Neural cell (in vitro differentiated cells): ENCODE measurements around the gene MACROD1.

Experiments used
- EP300 ChIP-seq: fragments of 450-650 bp; conservative IDR thresholded peaks from 2 replicates; pipeline ENCODE4 v1.6.1; 2014; ENCODE audit warnings: antibody characterized with exemption, mild to moderate bottlenecking, moderate library complexity; ENCODE audit not compliant: poor library complexity, severe bottlenecking
- EZH2 ChIP-seq: fragments of 200-600, 300-800 bp; shearing (Covaris generic), sonication (generic); IDR thresholded peaks from 2 replicates; pipeline ENCODE4 v1.6.1; 2014; ENCODE audit warnings: antibody characterized with exemption, low read length, borderline replicate concordance, mild to moderate bottlenecking; ENCODE audit not compliant: insufficient read depth, poor library complexity, severe bottlenecking
- MXI1 ChIP-seq: fragments of 450-650 bp; conservative IDR thresholded peaks from 2 replicates; pipeline ENCODE4 v1.6.1; 2014; ENCODE audit warnings: antibody characterized with exemption, mild to moderate bottlenecking; ENCODE audit not compliant: poor library complexity, severe bottlenecking
- POLR2AphosphoS5 ChIP-seq: IDR thresholded peaks from 2 replicates; pipeline ENCODE4 v1.6.1; 2012
- RAD21 ChIP-seq: fragments of 450-650 bp; conservative IDR thresholded peaks from 2 replicates; pipeline ENCODE4 v1.6.1; 2014; ENCODE audit warnings: antibody characterized with exemption, mild to moderate bottlenecking, moderate library complexity
- REST ChIP-seq: IDR thresholded peaks from 2 replicates; pipeline ENCODE4 v1.6.1; 2012; ENCODE audit warnings: borderline replicate concordance
- TAF1 ChIP-seq: IDR thresholded peaks from 2 replicates; pipeline ENCODE4 v1.6.1; 2012; ENCODE audit warnings: low read depth
- TF ChIP-seq, protein P1 (sequence below): fragments of 450-650 bp; IDR thresholded peaks from 2 replicates; pipeline ENCODE4 v1.5.1; 2014; ENCODE audit warnings: antibody characterized with exemption, mild to moderate bottlenecking, moderate library complexity; ENCODE audit not compliant: poor library complexity, severe bottlenecking

DNA sequence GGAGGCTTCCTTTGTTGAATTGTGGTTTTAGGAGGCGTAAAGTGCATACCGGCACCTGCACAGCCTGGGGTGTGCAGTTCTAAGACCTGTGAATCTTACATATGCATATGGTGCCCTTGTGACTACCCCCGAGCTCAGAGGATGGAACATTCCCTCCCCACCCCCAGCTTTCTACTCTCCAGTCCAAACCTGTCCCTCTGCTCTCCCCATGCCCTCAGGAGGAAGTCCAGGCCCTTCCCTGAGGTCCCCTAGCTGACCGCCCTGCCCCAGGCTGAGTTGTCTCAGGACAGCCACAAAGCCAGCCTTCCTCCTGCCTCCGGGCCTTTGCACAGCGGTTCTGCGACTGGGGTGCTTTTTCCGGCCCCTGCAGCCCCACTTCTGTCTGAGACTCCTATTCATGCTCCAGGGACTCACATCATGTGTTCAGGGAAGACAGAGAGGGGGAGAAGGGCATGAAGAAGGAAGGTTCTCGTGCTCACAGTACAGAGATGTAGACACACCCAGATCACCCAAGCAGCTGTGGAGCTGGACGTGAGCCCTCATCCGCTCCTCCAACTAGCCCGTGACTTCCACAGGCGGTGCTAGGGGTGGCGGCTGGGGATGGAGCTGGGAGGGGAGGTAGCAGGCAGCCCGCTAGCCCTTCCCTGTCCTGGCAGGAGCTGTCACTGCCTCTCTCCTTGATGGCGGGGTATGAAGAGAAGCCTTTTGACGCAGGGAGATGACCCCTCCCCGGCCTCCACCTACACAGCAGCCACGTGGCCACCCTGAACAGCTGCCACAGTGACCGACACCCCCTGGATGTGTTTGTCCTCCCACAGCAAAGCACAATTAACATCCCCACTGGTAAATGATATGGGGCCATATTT lies 79.4 kb downstream of the MACROD1 start:
- TF ChIP-seq EZH2 (no peak), RAD21 (no peak), MXI1 (no peak), EP300 (no peak), POLR2AphosphoS5 (no peak), REST (no peak), TAF1 (no peak)
- TF ChIP-seq, protein P1, sequence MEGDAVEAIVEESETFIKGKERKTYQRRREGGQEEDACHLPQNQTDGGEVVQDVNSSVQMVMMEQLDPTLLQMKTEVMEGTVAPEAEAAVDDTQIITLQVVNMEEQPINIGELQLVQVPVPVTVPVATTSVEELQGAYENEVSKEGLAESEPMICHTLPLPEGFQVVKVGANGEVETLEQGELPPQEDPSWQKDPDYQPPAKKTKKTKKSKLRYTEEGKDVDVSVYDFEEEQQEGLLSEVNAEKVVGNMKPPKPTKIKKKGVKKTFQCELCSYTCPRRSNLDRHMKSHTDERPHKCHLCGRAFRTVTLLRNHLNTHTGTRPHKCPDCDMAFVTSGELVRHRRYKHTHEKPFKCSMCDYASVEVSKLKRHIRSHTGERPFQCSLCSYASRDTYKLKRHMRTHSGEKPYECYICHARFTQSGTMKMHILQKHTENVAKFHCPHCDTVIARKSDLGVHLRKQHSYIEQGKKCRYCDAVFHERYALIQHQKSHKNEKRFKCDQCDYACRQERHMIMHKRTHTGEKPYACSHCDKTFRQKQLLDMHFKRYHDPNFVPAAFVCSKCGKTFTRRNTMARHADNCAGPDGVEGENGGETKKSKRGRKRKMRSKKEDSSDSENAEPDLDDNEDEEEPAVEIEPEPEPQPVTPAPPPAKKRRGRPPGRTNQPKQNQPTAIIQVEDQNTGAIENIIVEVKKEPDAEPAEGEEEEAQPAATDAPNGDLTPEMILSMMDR: no peak
